ENCODE results near the gene RET. TPM values are rescaled to one million over a fixed set of nuclear protein-coding genes. Genes with fewer than 3 reads are reported as not detected.
A peak's percentile ranks its signal among the peaks of the same experiment; 100 is the strongest.

Gene RET
- total and polyA plus RNA-seq, 2 of the 8 experiments (the other 6 are each of a cell fraction or from before 2014, with no cell fraction given) = 6.7 to 8.4 TPM

- peak overlapping the region; percentile 71 to 93 (median 80) for H3K4me3 ChIP-seq (ENCODE audit: extremely low read depth in 1 of 4, insufficient read depth in 2 of 4, low read depth in 3 of 4, low read length in 4 of 4)
- H3K23me2 ChIP-seq (ENCODE audit: low read depth, low read length) = peaks cover 14% of the 10 kb centered on the region
- DNase-seq (ENCODE audit: low read depth in 1 of 2, low spot score in 2 of 2) (no peak), FAIRE-seq (no peak)
- H3K4me1 ChIP-seq (replicated peaks in 1 of 4; ENCODE audit: control insufficient read depth in 3 of 4, insufficient read depth in 4 of 4, low read length in 3 of 4) = peaks cover 0 to 2% (median 0%) of the 10 kb centered on the region in 4 experiments; a peak in 4 of 7 replicates
- H3K27ac ChIP-seq (ENCODE audit: low read depth, low read length) = no peak overlapping the region
- no peak overlapping the region for H2BK5ac ChIP-seq (ENCODE audit: low read depth, low read length)
- peaks cover 0 to 12% of the 10 kb centered on the region in 2 experiments; a peak in 1 of 4 replicates for H3K79me2 ChIP-seq (ENCODE audit: control insufficient read depth in 1 of 2, insufficient read depth in 2 of 2, low read length in 2 of 2)
- 0 out of 2 replicates have a peak overlapping the region, but pooled peaks have one; percentile 37 for H2AFZ ChIP-seq (ENCODE audit: low read length)
- H3K79me1 ChIP-seq (ENCODE audit: low read depth, low read length) = no peaks in the 10 kb centered on the region
- H3K27me3 ChIP-seq (replicated peaks in 1 of 4; ENCODE audit: control insufficient read depth in 3 of 4, extremely low read depth in 1 of 4, insufficient read depth in 3 of 4, low read length in 3 of 4) = peaks cover 0 to 7% (median 1%) of the 10 kb centered on the region in 4 experiments; a peak in 3 of 7 replicates
- no peak overlapping the region for H3K23ac ChIP-seq (ENCODE audit: insufficient read length)
- H2BK15ac ChIP-seq (ENCODE audit: low read length) = no peak overlapping the region
- H4K5ac ChIP-seq (ENCODE audit: insufficient read length, low read depth, low read length) = no peak overlapping the region
- ChIA-PET POLR2A (ENCODE audit: partially characterized antibody) (no interaction called here), CTCF (ENCODE audit: partially characterized antibody) (interaction anchor here (0.6 to 1.4 kb wide), 3 partner anchors 20 to 68 kb away, joined by 3 to 6 read pairs (median 3); no protein-coding TSS in a partner anchor)
- H3K56ac ChIP-seq (replicated peaks; ENCODE audit: insufficient read length, low read depth, low read length) = no peak overlapping the region
- WGBS, 2 experiments (ENCODE audit: extremely low coverage in 1 of 2, insufficient coverage in 1 of 2, insufficient read length in 1 of 2, insufficient replicate concordance in 2 of 2, low coverage in 1 of 2, low lambda C conversion rate in 2 of 2, missing lambda C conversion rate in 1 of 2) = 55% methylated on average over 27 of the region's 27 CpGs; no CpG with 5 or more reads in 1 of the 2 experiments
- no peak overlapping the region for H4K8ac ChIP-seq (ENCODE audit: extremely low read depth, insufficient read depth, low read length)
- H2BK12ac ChIP-seq (ENCODE audit: low read depth, low read length) = no peak overlapping the region
- no peak overlapping the region for H4K91ac ChIP-seq (replicated peaks; ENCODE audit: insufficient read length, low read length)
- no peak overlapping the region for H2BK20ac ChIP-seq (ENCODE audit: low read length)
- no peak overlapping the region for H3K14ac ChIP-seq (ENCODE audit: insufficient read length)
- H3K9ac ChIP-seq (replicated peaks in 1 of 4; ENCODE audit: extremely low read depth in 1 of 4, low read depth in 3 of 4, low read length in 3 of 4) = peak overlapping the region in 1 of 4 experiments; percentile 29; a peak in 3 of 7 replicates
- no peak overlapping the region for H2AK5ac ChIP-seq (ENCODE audit: low read depth, low read length)
- H4K20me1 ChIP-seq (replicated peaks in 1 of 2; ENCODE audit: control insufficient read depth in 1 of 2, insufficient read depth in 2 of 2, low read length in 2 of 2) = peaks cover 0 to 2% of the 10 kb centered on the region in 2 experiments
- no peaks in the 10 kb centered on the region for H3K36me3 ChIP-seq (ENCODE audit: control insufficient read depth in 2 of 4, insufficient read depth in 4 of 4, low read length in 3 of 4)
- no peak overlapping the region for H3K18ac ChIP-seq (ENCODE audit: extremely low read depth, low read length)
- H3K4ac ChIP-seq (replicated peaks; ENCODE audit: insufficient read length, low read depth, low read length) = no peak overlapping the region
- peak overlapping the region; percentile 69 to 78 for H3K4me2 ChIP-seq (ENCODE audit: insufficient read depth in 1 of 2, low read depth in 2 of 2, low read length in 2 of 2)
- H3K9me3 ChIP-seq (ENCODE audit: insufficient read depth in 2 of 2, low read depth in 1 of 2, low read length in 1 of 2) = no peaks in the 10 kb centered on the region
- H2BK120ac ChIP-seq (replicated peaks; ENCODE audit: low read depth, low read length) = no peak overlapping the region
- TF ChIP-seq MAFK (IDR thresholded peaks at IDR 0.05; ENCODE audit: low read depth, low read length) (no peak), SIX5 (IDR thresholded peaks at IDR 0.05; ENCODE audit: low read depth, low read length) (no peak), CBX8 (IDR thresholded peaks at IDR 0.05; ENCODE audit: borderline replicate concordance, low read depth, low read length) (no peak), BCL11A (IDR thresholded peaks at IDR 0.05; ENCODE audit: low read depth in 2 of 2, low read length in 2 of 2) (no peak), RNF2 (IDR thresholded peaks at IDR 0.05; ENCODE audit: borderline replicate concordance, low read depth, low read length, missing control alignments, poor library complexity, severe bottlenecking) (no peak), YY1 (IDR thresholded peaks at IDR 0.05; ENCODE audit: low read depth, low read length) (no peak), BRCA1 (IDR thresholded peaks at IDR 0.05; ENCODE audit: low read depth, low read length) (no peak), CTBP2 (IDR thresholded peaks at IDR 0.05; ENCODE audit: borderline replicate concordance, insufficient read depth, insufficient read length, low read length) (no peak), ATF3 (IDR thresholded peaks at IDR 0.05; ENCODE audit: insufficient read depth, low read depth, low read length) (no peak), ZNF274 (IDR thresholded peaks at IDR 0.05; ENCODE audit: borderline replicate concordance, extremely low read depth, low read length) (no peak), JUN (IDR thresholded peaks at IDR 0.05; ENCODE audit: low read depth, low read length) (no peak)
These were observed 60.3 kb downstream of the RET start for GRCh38 chr10:43136995-43137716.

Measured in H1 (cell line).